ENCODE data around the gene MALT1.

GRCh38 chr18:58645398-58645797 lies 25.9 kb upstream of the MALT1 start:
- TF ChIP-seq CTCF (IDR thresholded peaks at IDR 0.05) (no peak), POLR2A (IDR thresholded peaks at IDR 0.05) (no peak)
